ENCODE results near the gene RAB2B.

RAB2B gene

GRCh38 chr14:21476925-21477681, at the start of gene RAB2B, which contains the start of gene TOX4:
Gene RAB2B (minus strand): TSS chr14:21476959. CDS start chr14:21476872, 87 bp downstream.
Gene TOX4 (plus strand): TSS chr14:21477195. CDS start chr14:21477279, 84 bp downstream.
- DNase-seq (ENCODE audit: low read depth), result peak; percentile 99

- peak; percentile 31 for DNase-seq (ENCODE audit: low read depth)
These were observed 49.4 kb upstream of the RAB2B start, which contains the start of gene SALL2 for GRCh38 chr14:21525962-21526671. Gene SALL2 (minus strand): TSS chr14:21526346. CDS start chr14:21526127, 219 bp downstream.

- no peak for DNase-seq (ENCODE audit: low read depth)
These were observed 48.8 kb upstream of the RAB2B start for GRCh38 chr14:21525571-21525961.

GRCh38 chr14:21524575-21525490, 48.1 kb upstream of the RAB2B start:
- DNase-seq (ENCODE audit: low read depth), result no peak

GRCh38 chr14:21523203-21523602, 46.4 kb upstream of the RAB2B start:
- DNase-seq (ENCODE audit: low read depth), result no peak

- peak; percentile 19 for DNase-seq (ENCODE audit: low read depth)
These were observed 44.7 kb upstream of the RAB2B start for GRCh38 chr14:21521501-21521900.

- DNase-seq (ENCODE audit: low read depth), result no peak
These were observed 44.0 kb upstream of the RAB2B start for GRCh38 chr14:21520767-21521166.

- no peak for DNase-seq (ENCODE audit: low read depth)
These were observed 42.0 kb upstream of the RAB2B start for GRCh38 chr14:21518725-21519124.

- DNase-seq (ENCODE audit: low read depth), result no peak
These were observed 37.6 kb upstream of the RAB2B start for GRCh38 chr14:21514341-21514740.

GRCh38 chr14:21510735-21511657, 34.2 kb upstream of the RAB2B start, which contains the start of gene METTL3:
Gene METTL3 (minus strand): TSS chr14:21511340. CDS start chr14:21511223, 117 bp downstream.
- peak; percentile 100 for DNase-seq (ENCODE audit: low read depth)

GRCh38 chr14:21509432-21510143, 32.8 kb upstream of the RAB2B start:
- no peak for DNase-seq (ENCODE audit: low read depth)

- DNase-seq (ENCODE audit: low read depth), result no peak
These were observed 29.8 kb upstream of the RAB2B start for GRCh38 chr14:21506557-21506956.

GRCh38 chr14:21505012-21505553, 28.3 kb upstream of the RAB2B start:
- DNase-seq (ENCODE audit: low read depth), result no peak

- DNase-seq (ENCODE audit: low read depth), result no peak
These were observed 26.6 kb upstream of the RAB2B start for GRCh38 chr14:21503376-21503775.

- DNase-seq (ENCODE audit: low read depth), result no peak
These were observed 24.8 kb upstream of the RAB2B start for GRCh38 chr14:21501568-21501967.

- no peak for DNase-seq (ENCODE audit: low read depth)
These were observed 22.1 kb upstream of the RAB2B start for GRCh38 chr14:21498540-21499526.

- no peak for DNase-seq (ENCODE audit: low read depth)
These were observed 19.7 kb upstream of the RAB2B start for GRCh38 chr14:21496453-21496852.

GRCh38 chr14:21494902-21495762, 18.4 kb upstream of the RAB2B start:
- DNase-seq (ENCODE audit: low read depth), result no peak
